ENCODE data around the gene AHCY. TPM values are rescaled to one million over a fixed set of nuclear protein-coding genes. Genes with fewer than 3 reads are reported as not detected.
A peak's percentile ranks its signal among the peaks of the same experiment; 100 is the strongest.

The AHCY gene
- total RNA-seq, 1 donor from 2014 or later = 77.9 TPM

- Mint-ChIP-seq H3K27ac (no peak overlapping the region), H3K9me3 (no peaks in the 10 kb centered on the region), H3K27me3 (peaks cover 3% of the 10 kb centered on the region), H3K4me3 (no peak overlapping the region), H3K36me3 (ENCODE audit: low read depth) (no peaks in the 10 kb centered on the region), H3K4me1 (no peaks in the 10 kb centered on the region)
- ATAC-seq (ENCODE audit: low read depth) (no peak), DNase-seq (no peak)
- CTCF ChIA-PET = interaction anchor here (1.6 kb wide), 1 partner anchor 454 kb away, joined by 3 read pairs; no protein-coding TSS in a partner anchor
- POLR2A ChIA-PET = no interaction called here
- TF ChIP-seq, protein P1, sequence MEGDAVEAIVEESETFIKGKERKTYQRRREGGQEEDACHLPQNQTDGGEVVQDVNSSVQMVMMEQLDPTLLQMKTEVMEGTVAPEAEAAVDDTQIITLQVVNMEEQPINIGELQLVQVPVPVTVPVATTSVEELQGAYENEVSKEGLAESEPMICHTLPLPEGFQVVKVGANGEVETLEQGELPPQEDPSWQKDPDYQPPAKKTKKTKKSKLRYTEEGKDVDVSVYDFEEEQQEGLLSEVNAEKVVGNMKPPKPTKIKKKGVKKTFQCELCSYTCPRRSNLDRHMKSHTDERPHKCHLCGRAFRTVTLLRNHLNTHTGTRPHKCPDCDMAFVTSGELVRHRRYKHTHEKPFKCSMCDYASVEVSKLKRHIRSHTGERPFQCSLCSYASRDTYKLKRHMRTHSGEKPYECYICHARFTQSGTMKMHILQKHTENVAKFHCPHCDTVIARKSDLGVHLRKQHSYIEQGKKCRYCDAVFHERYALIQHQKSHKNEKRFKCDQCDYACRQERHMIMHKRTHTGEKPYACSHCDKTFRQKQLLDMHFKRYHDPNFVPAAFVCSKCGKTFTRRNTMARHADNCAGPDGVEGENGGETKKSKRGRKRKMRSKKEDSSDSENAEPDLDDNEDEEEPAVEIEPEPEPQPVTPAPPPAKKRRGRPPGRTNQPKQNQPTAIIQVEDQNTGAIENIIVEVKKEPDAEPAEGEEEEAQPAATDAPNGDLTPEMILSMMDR (IDR thresholded peaks at IDR 0.05) = no peak
- intact Hi-C loops (cut with micrococcal nuclease) = no loop called here
Measured at GRCh38 chr20:34318609-34319443, 15.7 kb upstream of the AHCY start.

- H3K27ac Mint-ChIP-seq = no peak overlapping the region
- no peaks in the 10 kb centered on the region for H3K36me3 Mint-ChIP-seq (ENCODE audit: low read depth)
- peaks cover 11% of the 10 kb centered on the region for H3K27me3 Mint-ChIP-seq
- peaks cover 7% of the 10 kb centered on the region for H3K4me1 Mint-ChIP-seq
- CTCF ChIA-PET = no interaction called here
- ATAC-seq (ENCODE audit: low read depth) = no peak
- intact Hi-C loops (cut with micrococcal nuclease) = no loop called here
- POLR2A ChIA-PET = interaction anchor here (0.6 kb wide), 1 partner anchor 89 kb away, joined by 11 read pairs; no protein-coding TSS in a partner anchor
- H3K9me3 Mint-ChIP-seq = no peaks in the 10 kb centered on the region
- DNase-seq = no peak
- TF ChIP-seq, protein P1 (IDR thresholded peaks at IDR 0.05) = no peak
- H3K4me3 Mint-ChIP-seq = no peak overlapping the region
Measured at GRCh38 chr20:34316196-34316814, 13.2 kb upstream of the AHCY start.

GRCh38 chr20:34315236-34315635, 12.1 kb upstream of the AHCY start:
- Mint-ChIP-seq H3K4me1 (peaks cover 7% of the 10 kb centered on the region), H3K4me3 (no peak overlapping the region), H3K27ac (no peak overlapping the region), H3K27me3 (peaks cover 16% of the 10 kb centered on the region), H3K9me3 (no peaks in the 10 kb centered on the region), H3K36me3 (ENCODE audit: low read depth) (no peaks in the 10 kb centered on the region)
- DNase-seq (no peak), ATAC-seq (ENCODE audit: low read depth) (no peak)
- intact Hi-C loops (cut with micrococcal nuclease) = no loop called here
- CTCF ChIA-PET = interaction anchor here (4.1 kb wide), 1 partner anchor 453 kb away, joined by 95 read pairs; no protein-coding TSS in a partner anchor
- TF ChIP-seq, protein P1 (IDR thresholded peaks at IDR 0.05) = no peak
- POLR2A ChIA-PET = no interaction called here

DNA sequence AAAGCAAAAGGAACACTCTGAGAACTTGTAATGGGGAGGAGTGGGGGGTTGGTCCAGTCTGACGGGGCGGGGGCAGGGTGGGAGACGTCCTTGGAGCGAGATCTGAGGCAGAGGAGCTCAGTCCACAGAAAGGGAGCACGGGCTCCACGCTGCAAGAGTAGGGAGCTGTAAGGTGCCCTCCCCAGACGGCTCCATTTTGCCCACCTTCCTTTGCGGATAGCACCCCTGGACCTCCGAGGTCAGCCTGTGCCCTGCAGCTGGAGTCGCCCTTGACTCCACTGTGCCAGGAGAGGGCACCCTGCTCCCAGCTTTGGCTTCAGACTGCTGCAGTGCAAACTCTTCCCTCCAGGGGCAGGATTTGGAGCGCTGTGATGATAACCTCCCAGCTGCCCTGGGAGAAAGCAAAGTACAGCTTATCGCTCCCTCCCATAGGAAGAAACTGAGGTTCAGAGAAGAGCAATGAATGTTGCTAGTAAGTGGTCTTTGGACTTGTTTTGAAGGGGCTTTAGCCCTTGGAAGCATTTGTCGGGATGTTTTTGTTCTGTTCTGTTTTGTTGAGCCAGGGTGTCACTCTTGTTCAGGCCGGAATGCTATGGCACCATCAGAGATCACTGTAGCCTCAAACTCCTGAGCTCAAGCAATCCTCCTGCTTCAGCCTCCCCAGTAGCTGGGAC, 9.5 kb upstream of the AHCY start:
- ChIA-PET CTCF (interaction anchor here (0.6 to 4.1 kb wide), 60 partner anchors 9 to 512 kb away, joined by 3 to 95 read pairs (median 4); partner anchors contain the start of genes AHCY, DYNLRB1, ITCH and MAP1LC3A), POLR2A (interaction anchor here (0.6 to 1.9 kb wide), 8 partner anchors 51 to 457 kb away, joined by 3 to 8 read pairs (median 4); partner anchors contain the start of genes DYNLRB1 and ITCH)
- no peak overlapping the region for H3K27ac Mint-ChIP-seq
- H3K9me3 Mint-ChIP-seq = no peaks in the 10 kb centered on the region
- intact Hi-C loops (cut with micrococcal nuclease) = loop anchor here (1.0 to 5.0 kb wide), 7 partner anchors 9 to 457 kb away; partner anchors contain the start of gene AHCY
- no peak overlapping the region for H3K4me3 Mint-ChIP-seq
- TF ChIP-seq, protein P1 (IDR thresholded peaks at IDR 0.05) = peak; percentile 90
- H3K27me3 Mint-ChIP-seq = peaks cover 19% of the 10 kb centered on the region
- ATAC-seq (ENCODE audit: low read depth) (peak; percentile 100), DNase-seq (peak; percentile 74)
- peaks cover 7% of the 10 kb centered on the region for H3K4me1 Mint-ChIP-seq
- H3K36me3 Mint-ChIP-seq (ENCODE audit: low read depth) = no peaks in the 10 kb centered on the region
